ENCODE measurements around the gene NUP93. TPM values are rescaled to one million over a fixed set of nuclear protein-coding genes. Genes with fewer than 3 reads are reported as not detected.

The NUP93 gene
- polyA plus RNA-seq, 1 donor (not counting 4 experiments of a cell fraction or from before 2014, with no cell fraction given): 74.1 TPM

- DNase-seq (ENCODE audit: low read depth, low spot score) (no peak), FAIRE-seq (no peak)
- peaks cover 8% of the 10 kb centered on the region for H3K4me1 ChIP-seq (ENCODE audit: control insufficient read depth, extremely low read depth, insufficient read depth, low read length)
These were observed 147.7 kb downstream of the NUP93 start for GRCh38 chr16:56877486-56878182.

DNA sequence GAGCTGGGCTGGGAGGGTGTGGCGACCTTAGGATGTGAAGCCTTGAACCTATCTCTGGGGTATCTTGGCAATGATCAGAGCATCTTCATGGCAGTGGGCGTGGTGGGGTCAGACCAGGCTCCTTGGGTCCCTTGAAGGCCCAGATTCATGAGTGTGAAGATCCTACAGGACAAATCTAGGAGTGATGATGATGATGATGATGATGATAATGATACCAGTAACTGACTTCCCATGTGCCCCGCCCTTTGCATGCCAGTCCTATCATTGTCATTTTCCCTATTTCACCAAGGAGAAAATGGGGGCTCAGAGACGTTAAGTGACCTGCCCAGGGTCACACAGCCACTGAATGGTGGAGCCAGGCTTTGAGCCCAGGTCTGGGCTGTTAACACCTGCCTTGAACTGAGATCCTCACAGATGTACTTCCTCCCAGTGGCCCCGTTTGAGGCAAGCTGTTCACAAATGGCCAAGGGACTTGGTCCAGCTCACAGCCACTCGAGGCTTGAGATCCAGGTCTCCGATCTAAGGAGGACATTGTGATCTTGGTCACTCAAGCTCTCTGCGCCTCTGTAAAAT, 148.4 kb downstream of the NUP93 start:
- dilution Hi-C loops (cut with MboI; ENCODE audit: extremely low pct_ligation_motif_present, low sequenced_read_pairs): no loop called here
- H3K36me3 ChIP-seq (ENCODE audit: control insufficient read depth in 2 of 2, extremely low read depth in 1 of 2, insufficient read depth in 2 of 2, low read length in 2 of 2): no peaks in the 10 kb centered on the region
- no peak for FAIRE-seq
- no peaks in the 10 kb centered on the region for H3K9me3 ChIP-seq (ENCODE audit: control insufficient read depth, low read depth, low read length)
- H3K4me3 ChIP-seq (ENCODE audit: control insufficient read depth in 2 of 3, extremely low read depth in 1 of 3, insufficient read depth in 2 of 3, low read depth in 1 of 3, low read length in 3 of 3): no peak overlapping the region
- TF ChIP-seq, protein P1, sequence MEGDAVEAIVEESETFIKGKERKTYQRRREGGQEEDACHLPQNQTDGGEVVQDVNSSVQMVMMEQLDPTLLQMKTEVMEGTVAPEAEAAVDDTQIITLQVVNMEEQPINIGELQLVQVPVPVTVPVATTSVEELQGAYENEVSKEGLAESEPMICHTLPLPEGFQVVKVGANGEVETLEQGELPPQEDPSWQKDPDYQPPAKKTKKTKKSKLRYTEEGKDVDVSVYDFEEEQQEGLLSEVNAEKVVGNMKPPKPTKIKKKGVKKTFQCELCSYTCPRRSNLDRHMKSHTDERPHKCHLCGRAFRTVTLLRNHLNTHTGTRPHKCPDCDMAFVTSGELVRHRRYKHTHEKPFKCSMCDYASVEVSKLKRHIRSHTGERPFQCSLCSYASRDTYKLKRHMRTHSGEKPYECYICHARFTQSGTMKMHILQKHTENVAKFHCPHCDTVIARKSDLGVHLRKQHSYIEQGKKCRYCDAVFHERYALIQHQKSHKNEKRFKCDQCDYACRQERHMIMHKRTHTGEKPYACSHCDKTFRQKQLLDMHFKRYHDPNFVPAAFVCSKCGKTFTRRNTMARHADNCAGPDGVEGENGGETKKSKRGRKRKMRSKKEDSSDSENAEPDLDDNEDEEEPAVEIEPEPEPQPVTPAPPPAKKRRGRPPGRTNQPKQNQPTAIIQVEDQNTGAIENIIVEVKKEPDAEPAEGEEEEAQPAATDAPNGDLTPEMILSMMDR (optimal IDR thresholded peaks at IDR 0.05 in 1 of 3, IDR thresholded peaks at IDR 0.05 in 1 of 3, conservative IDR thresholded peaks at IDR 0.05 in 1 of 3; ENCODE audit: extremely low read depth in 1 of 3, insufficient read depth in 2 of 3, low read length in 3 of 3): no peak
- TF ChIP-seq EZH2 (IDR thresholded peaks at IDR 0.05; ENCODE audit: low read length): no peak
- H3K79me2 ChIP-seq (ENCODE audit: control insufficient read depth, insufficient read depth, low read length): no peaks in the 10 kb centered on the region
- no peak overlapping the region for H2AFZ ChIP-seq (ENCODE audit: control insufficient read depth, low read length)
- H3K9ac ChIP-seq (ENCODE audit: control insufficient read depth, extremely low read depth, insufficient read depth, low read length): no peak overlapping the region
- no peaks in the 10 kb centered on the region for H3K9me1 ChIP-seq (ENCODE audit: control insufficient read depth, extremely low read depth, insufficient read depth, low read length)
- H3K27ac ChIP-seq (ENCODE audit: control insufficient read depth, insufficient read depth, low read length): no peak overlapping the region
- no peak for DNase-seq (ENCODE audit: low read depth, low spot score)
- peaks cover 8% of the 10 kb centered on the region for H3K4me1 ChIP-seq (ENCODE audit: control insufficient read depth, extremely low read depth, insufficient read depth, low read length)
- H3K4me2 ChIP-seq (ENCODE audit: control insufficient read depth, extremely low read depth, insufficient read depth, low read depth, low read length): no peak overlapping the region
- H3K27me3 ChIP-seq (ENCODE audit: control insufficient read depth, extremely low read depth, insufficient read depth, low read length): no peaks in the 10 kb centered on the region
- H4K20me1 ChIP-seq (ENCODE audit: control insufficient read depth, extremely low read depth, insufficient read depth, low read length): no peaks in the 10 kb centered on the region

More at GRCh38 chr16:56877486-56878182, 147.7 kb downstream of the NUP93 start:
- H3K79me2 ChIP-seq (ENCODE audit: control insufficient read depth, insufficient read depth, low read length): no peaks in the 10 kb centered on the region
- no peak overlapping the region for H2AFZ ChIP-seq (ENCODE audit: control insufficient read depth, low read length)
- H3K27ac ChIP-seq (ENCODE audit: control insufficient read depth, insufficient read depth, low read length): no peak overlapping the region
- no peaks in the 10 kb centered on the region for H3K27me3 ChIP-seq (ENCODE audit: control insufficient read depth, extremely low read depth, insufficient read depth, low read length)
- no peak overlapping the region for H3K4me2 ChIP-seq (ENCODE audit: control insufficient read depth, extremely low read depth, insufficient read depth, low read depth, low read length)
- no peak overlapping the region for H3K9ac ChIP-seq (ENCODE audit: control insufficient read depth, extremely low read depth, insufficient read depth, low read length)
- no peaks in the 10 kb centered on the region for H3K36me3 ChIP-seq (ENCODE audit: control insufficient read depth in 2 of 2, extremely low read depth in 1 of 2, insufficient read depth in 2 of 2, low read length in 2 of 2)
- no peaks in the 10 kb centered on the region for H4K20me1 ChIP-seq (ENCODE audit: control insufficient read depth, extremely low read depth, insufficient read depth, low read length)
- H3K9me3 ChIP-seq (ENCODE audit: control insufficient read depth, low read depth, low read length): no peaks in the 10 kb centered on the region
- no peak overlapping the region for H3K4me3 ChIP-seq (ENCODE audit: control insufficient read depth in 2 of 3, extremely low read depth in 1 of 3, insufficient read depth in 2 of 3, low read depth in 1 of 3, low read length in 3 of 3)
- TF ChIP-seq, protein P1 (optimal IDR thresholded peaks at IDR 0.05 in 1 of 3, IDR thresholded peaks at IDR 0.05 in 1 of 3, conservative IDR thresholded peaks at IDR 0.05 in 1 of 3; ENCODE audit: extremely low read depth in 1 of 3, insufficient read depth in 2 of 3, low read length in 3 of 3): no peak
- no peak for TF ChIP-seq EZH2 (IDR thresholded peaks at IDR 0.05; ENCODE audit: low read length)
- no peaks in the 10 kb centered on the region for H3K9me1 ChIP-seq (ENCODE audit: control insufficient read depth, extremely low read depth, insufficient read depth, low read length)
- dilution Hi-C loops (cut with MboI; ENCODE audit: extremely low pct_ligation_motif_present, low sequenced_read_pairs): no loop called here

Measured in keratinocyte (primary cell).